ENCODE data around the gene CADM1.

DNA sequence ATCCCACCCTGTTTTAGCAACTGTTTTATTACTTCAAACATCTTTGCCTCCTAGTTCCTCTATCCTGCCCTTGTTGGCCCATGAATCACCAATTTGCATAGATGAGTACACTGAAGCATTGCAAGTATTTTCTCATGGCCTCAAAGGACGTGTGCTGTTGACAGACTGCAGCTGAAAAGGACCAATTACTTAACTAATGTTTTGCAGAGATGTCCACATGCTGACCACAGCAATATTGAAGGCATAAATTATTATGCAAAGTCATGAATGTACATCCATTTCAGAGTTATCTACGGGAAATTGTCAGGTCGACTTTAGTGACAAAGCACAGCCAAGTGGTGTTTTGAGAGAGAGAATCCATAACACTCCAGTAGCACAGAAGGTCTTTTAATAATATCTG, 64.8 kb downstream of the CADM1 start:
- TF ChIP-seq, protein P1, sequence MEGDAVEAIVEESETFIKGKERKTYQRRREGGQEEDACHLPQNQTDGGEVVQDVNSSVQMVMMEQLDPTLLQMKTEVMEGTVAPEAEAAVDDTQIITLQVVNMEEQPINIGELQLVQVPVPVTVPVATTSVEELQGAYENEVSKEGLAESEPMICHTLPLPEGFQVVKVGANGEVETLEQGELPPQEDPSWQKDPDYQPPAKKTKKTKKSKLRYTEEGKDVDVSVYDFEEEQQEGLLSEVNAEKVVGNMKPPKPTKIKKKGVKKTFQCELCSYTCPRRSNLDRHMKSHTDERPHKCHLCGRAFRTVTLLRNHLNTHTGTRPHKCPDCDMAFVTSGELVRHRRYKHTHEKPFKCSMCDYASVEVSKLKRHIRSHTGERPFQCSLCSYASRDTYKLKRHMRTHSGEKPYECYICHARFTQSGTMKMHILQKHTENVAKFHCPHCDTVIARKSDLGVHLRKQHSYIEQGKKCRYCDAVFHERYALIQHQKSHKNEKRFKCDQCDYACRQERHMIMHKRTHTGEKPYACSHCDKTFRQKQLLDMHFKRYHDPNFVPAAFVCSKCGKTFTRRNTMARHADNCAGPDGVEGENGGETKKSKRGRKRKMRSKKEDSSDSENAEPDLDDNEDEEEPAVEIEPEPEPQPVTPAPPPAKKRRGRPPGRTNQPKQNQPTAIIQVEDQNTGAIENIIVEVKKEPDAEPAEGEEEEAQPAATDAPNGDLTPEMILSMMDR (IDR thresholded peaks at IDR 0.05; ENCODE audit: low read depth, low read length, missing input control): no peak
- TF ChIP-seq, protein P2, sequence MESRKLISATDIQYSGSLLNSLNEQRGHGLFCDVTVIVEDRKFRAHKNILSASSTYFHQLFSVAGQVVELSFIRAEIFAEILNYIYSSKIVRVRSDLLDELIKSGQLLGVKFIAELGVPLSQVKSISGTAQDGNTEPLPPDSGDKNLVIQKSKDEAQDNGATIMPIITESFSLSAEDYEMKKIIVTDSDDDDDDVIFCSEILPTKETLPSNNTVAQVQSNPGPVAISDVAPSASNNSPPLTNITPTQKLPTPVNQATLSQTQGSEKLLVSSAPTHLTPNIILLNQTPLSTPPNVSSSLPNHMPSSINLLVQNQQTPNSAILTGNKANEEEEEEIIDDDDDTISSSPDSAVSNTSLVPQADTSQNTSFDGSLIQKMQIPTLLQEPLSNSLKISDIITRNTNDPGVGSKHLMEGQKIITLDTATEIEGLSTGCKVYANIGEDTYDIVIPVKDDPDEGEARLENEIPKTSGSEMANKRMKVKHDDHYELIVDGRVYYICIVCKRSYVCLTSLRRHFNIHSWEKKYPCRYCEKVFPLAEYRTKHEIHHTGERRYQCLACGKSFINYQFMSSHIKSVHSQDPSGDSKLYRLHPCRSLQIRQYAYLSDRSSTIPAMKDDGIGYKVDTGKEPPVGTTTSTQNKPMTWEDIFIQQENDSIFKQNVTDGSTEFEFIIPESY (IDR thresholded peaks at IDR 0.05): no peak
- TF ChIP-seq RXRA (IDR thresholded peaks at IDR 0.05) (no peak), JUND (IDR thresholded peaks at IDR 0.05) (no peak), SP1 (IDR thresholded peaks at IDR 0.05) (no peak)
- TF ChIP-seq, protein P3, sequence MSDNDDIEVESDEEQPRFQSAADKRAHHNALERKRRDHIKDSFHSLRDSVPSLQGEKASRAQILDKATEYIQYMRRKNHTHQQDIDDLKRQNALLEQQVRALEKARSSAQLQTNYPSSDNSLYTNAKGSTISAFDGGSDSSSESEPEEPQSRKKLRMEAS (IDR thresholded peaks at IDR 0.05): no peak

All from liver (tissue), 3 donors.